Fibroblast of lung (primary cell): ENCODE measurements around the gene TMEM147. TPM values are rescaled to one million over a fixed set of nuclear protein-coding genes. Genes with fewer than 3 reads are reported as not detected.

ENCODE experiments used
- DNase-seq, 2 donors: peaks; one replicate each; pipeline versions ENCODE4 v3.0.0 to v3.0.0-alpha.2; 2010; ENCODE audit warnings: low read depth in 2 of 2
- H2AFZ ChIP-seq: 2 replicates; pipeline ENCODE4 v1.5.1; 2012; ENCODE audit warnings: low read length, control low read depth, inconsistent platforms
- H3K27ac ChIP-seq: 2 replicates; pipeline ENCODE4 v1.5.1; 2011; ENCODE audit warnings: low read length, control low read depth; ENCODE audit not compliant: insufficient read depth
- H3K27me3 ChIP-seq: 2 replicates; pipeline ENCODE4 v1.5.1; 2011; ENCODE audit warnings: mild to moderate bottlenecking, low read length; ENCODE audit not compliant: control insufficient read depth, insufficient read depth
- H3K36me3 ChIP-seq: 2 replicates; pipeline ENCODE4 v1.5.1; 2011; ENCODE audit warnings: low read length; ENCODE audit not compliant: control insufficient read depth, insufficient read depth
- H3K4me1 ChIP-seq: 2 replicates; pipeline ENCODE4 v1.5.1; 2011; ENCODE audit warnings: low read length; ENCODE audit not compliant: control insufficient read depth, insufficient read depth; ENCODE audit errors: extremely low read depth
- H3K4me2 ChIP-seq: 2 replicates; pipeline ENCODE4 v1.5.1; 2011; ENCODE audit warnings: low read length, control low read depth; ENCODE audit not compliant: insufficient read depth; ENCODE audit errors: extremely low read depth
- H3K4me3 ChIP-seq, 4 experiments: fragments of 200-600 bp in 1 of 4; sonication (generic) in 1 of 4; replicated peaks in 1 of 4; 2 replicates each; pipeline ENCODE4 v1.5.1; 2011 to 2016; ENCODE audit warnings: low read length in 4 of 4, low read depth in 3 of 4, mild to moderate bottlenecking in 3 of 4, control low read depth in 2 of 4, inconsistent platforms in 1 of 4, mixed read lengths in 1 of 4; ENCODE audit not compliant: insufficient read depth in 1 of 4; ENCODE audit errors: control extremely low read depth in 1 of 4
- H3K79me2 ChIP-seq: 2 replicates; pipeline ENCODE4 v1.5.1; 2012; ENCODE audit warnings: mild to moderate bottlenecking, low read length, inconsistent platforms; ENCODE audit not compliant: control insufficient read depth, insufficient read depth
- H3K9ac ChIP-seq: 2 replicates; pipeline ENCODE4 v1.5.1; 2011; ENCODE audit warnings: mild to moderate bottlenecking, low read length, control low read depth; ENCODE audit not compliant: insufficient read depth
- H3K9me3 ChIP-seq: 2 replicates; pipeline ENCODE4 v1.5.1; 2012; ENCODE audit warnings: low read depth, low read length; ENCODE audit not compliant: control insufficient read depth, insufficient read depth
- H4K20me1 ChIP-seq: 2 replicates; pipeline ENCODE4 v1.5.1; 2011; ENCODE audit warnings: low read length; ENCODE audit not compliant: control insufficient read depth, insufficient read depth; ENCODE audit errors: extremely low read depth
- CTCF ChIP-seq, 2 donors: IDR thresholded peaks in 1 of 2; conservative IDR thresholded peaks in 1 of 2; 1 replicate in 1 of 2; 2 replicates in 1 of 2; pipeline ENCODE4 v1.5.1; 2011 to 2012; ENCODE audit warnings: low read length in 2 of 2, control low read depth in 1 of 2, inconsistent platforms in 1 of 2, low read depth in 1 of 2, mild to moderate bottlenecking in 1 of 2
- EZH2 ChIP-seq: IDR thresholded peaks from 2 replicates; pipeline ENCODE4 v1.5.1; 2012; ENCODE audit warnings: low read length, control low read depth, mild to moderate bottlenecking; ENCODE audit errors: missing control alignments
- polyA plus RNA-seq, 2 donors: library from polyadenylated mRNA; depleted of rRNA in 1 of 2; stranded (reverse) in 1 of 2; unstranded in 1 of 2; fragments of >200 nt; gene quantifications; 2 replicates each; pipeline ENCODE4 v1.2.1, GENCODE V29; 2011 to 2012; ENCODE audit warnings: missing spikeins in 1 of 2
- total RNA-seq: library from RNA; depleted of rRNA; stranded (reverse); fragments of >200 nt; gene quantifications from 2 replicates; pipeline ENCODE4 v1.2.1, GENCODE V29; 2014

Gene TMEM147
- total and polyA plus RNA-seq, 2 donors (not counting 1 experiment from before 2014, with no cell fraction given), result 72.4 to 79.6 TPM

- no peak for DNase-seq
- Histone ChIP-seq H3K4me1 (peaks cover 5% of the 10 kb centered on the region), H3K4me2 (peak overlapping the region; percentile 83), H2AFZ (no peak overlapping the region), H3K27ac (peak overlapping the region; percentile 86), H3K27me3 (no peaks in the 10 kb centered on the region), H3K36me3 (peaks cover 1% of the 10 kb centered on the region), H3K9me3 (no peaks in the 10 kb centered on the region), H3K9ac (peak overlapping the region; percentile 97), H4K20me1 (no peaks in the 10 kb centered on the region), H3K4me3 (peak overlapping the region; percentile 71 to 91 (median 74)), H3K79me2 (peaks cover 18% of the 10 kb centered on the region)
- TF ChIP-seq CTCF (conservative IDR thresholded peaks at IDR 0.05 in 1 of 2, IDR thresholded peaks at IDR 0.05 in 1 of 2; ENCODE audit: low read depth in 1 of 2, low read length in 2 of 2), result no peak
- no peak for TF ChIP-seq EZH2
Observed at GRCh38 chr19:35544110-35544802, 1.2 kb upstream of the TMEM147 start.

- TF ChIP-seq EZH2, result no peak
- no peak for TF ChIP-seq CTCF (conservative IDR thresholded peaks at IDR 0.05 in 1 of 2, IDR thresholded peaks at IDR 0.05 in 1 of 2; ENCODE audit: low read depth in 1 of 2, low read length in 2 of 2)
- peak overlapping the region; percentile 97 for H3K9ac ChIP-seq
- H4K20me1 ChIP-seq, result no peaks in the 10 kb centered on the region
- peak overlapping the region; percentile 77 for H2AFZ ChIP-seq
- peak overlapping the region; percentile 86 for H3K27ac ChIP-seq
- H3K9me3 ChIP-seq, result no peaks in the 10 kb centered on the region
- peaks cover 5% of the 10 kb centered on the region for H3K4me1 ChIP-seq
- DNase-seq, result peak; percentile 3 to 18
- H3K4me2 ChIP-seq, result peak overlapping the region; percentile 61
- peak overlapping the region; percentile 67 to 91 (median 72) for H3K4me3 ChIP-seq
- H3K27me3 ChIP-seq, result no peaks in the 10 kb centered on the region
- H3K36me3 ChIP-seq, result peaks cover 1% of the 10 kb centered on the region
- H3K79me2 ChIP-seq, result peaks cover 18% of the 10 kb centered on the region
Observed at GRCh38 chr19:35545855-35546381, 492 bp downstream of the TMEM147 start.

DNA sequence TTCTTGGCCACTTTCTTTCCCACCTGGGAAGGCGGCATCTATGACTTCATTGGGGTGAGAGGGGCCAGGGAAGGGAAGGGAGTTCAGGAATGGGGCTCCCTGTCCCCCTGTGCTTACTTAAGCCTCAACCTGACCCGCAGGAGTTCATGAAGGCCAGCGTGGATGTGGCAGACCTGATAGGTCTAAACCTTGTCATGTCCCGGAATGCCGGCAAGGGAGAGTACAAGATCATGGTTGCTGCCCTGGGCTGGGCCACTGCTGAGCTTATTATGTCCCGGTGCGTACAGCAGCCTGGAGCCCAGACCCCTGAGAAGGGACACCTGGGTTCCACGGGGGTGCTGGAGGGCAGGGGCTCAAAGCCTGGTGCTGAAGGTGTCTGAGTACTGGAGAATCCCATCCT lies 1.1 kb downstream of the TMEM147 start:
- peak overlapping the region; percentile 67 to 91 (median 72) for H3K4me3 ChIP-seq

More for the DNA sequence above, 1.1 kb downstream of the TMEM147 start:
- peaks cover 1% of the 10 kb centered on the region for H3K36me3 ChIP-seq
- no peak overlapping the region for H2AFZ ChIP-seq
- peaks cover 5% of the 10 kb centered on the region for H3K4me1 ChIP-seq
- peak overlapping the region; percentile 61 for H3K4me2 ChIP-seq
- no peak overlapping the region for H3K9ac ChIP-seq
- no peak for DNase-seq
- H4K20me1 ChIP-seq, result no peaks in the 10 kb centered on the region
- H3K79me2 ChIP-seq, result peaks cover 18% of the 10 kb centered on the region
- no peaks in the 10 kb centered on the region for H3K27me3 ChIP-seq
- no peak for TF ChIP-seq CTCF (conservative IDR thresholded peaks at IDR 0.05 in 1 of 2, IDR thresholded peaks at IDR 0.05 in 1 of 2; ENCODE audit: low read depth in 1 of 2, low read length in 2 of 2)
- no peak for TF ChIP-seq EZH2
- H3K9me3 ChIP-seq, result no peaks in the 10 kb centered on the region
- peak overlapping the region; percentile 86 for H3K27ac ChIP-seq
